T-helper 2 cell treated with Interferon-gamma antibody and Interleukin-4, amounts not matched to agents 5 μg/mL and 100 μg/mL, for 36 hours (primary cell): ENCODE measurements around the gene DCLK3.

Experiments used
- DNase-seq: peaks from one replicate; pipeline ENCODE4 v3.0.0; 2021; ENCODE audit warnings: low spot score
- H3K27ac Mint-ChIP-seq: one replicate; pipeline ENCODE4 v1.8.0; 2021; ENCODE audit warnings: mild to moderate bottlenecking, mixed read lengths
- H3K27me3 Mint-ChIP-seq: one replicate; pipeline ENCODE4 v1.8.0; 2021; ENCODE audit warnings: low read depth, mixed read lengths
- H3K36me3 Mint-ChIP-seq: one replicate; pipeline ENCODE4 v1.8.0; 2021; ENCODE audit warnings: low read depth, mixed read lengths
- H3K4me1 Mint-ChIP-seq: one replicate; pipeline ENCODE4 v1.8.0; 2021; ENCODE audit warnings: low read depth, mixed read lengths
- H3K4me3 Mint-ChIP-seq: one replicate; pipeline ENCODE4 v1.8.0; 2022; ENCODE audit warnings: mild to moderate bottlenecking, moderate library complexity, mixed read lengths
- H3K9me3 Mint-ChIP-seq: one replicate; pipeline ENCODE4 v1.8.0; 2021; ENCODE audit warnings: mixed read lengths

The DCLK3 gene

DNA sequence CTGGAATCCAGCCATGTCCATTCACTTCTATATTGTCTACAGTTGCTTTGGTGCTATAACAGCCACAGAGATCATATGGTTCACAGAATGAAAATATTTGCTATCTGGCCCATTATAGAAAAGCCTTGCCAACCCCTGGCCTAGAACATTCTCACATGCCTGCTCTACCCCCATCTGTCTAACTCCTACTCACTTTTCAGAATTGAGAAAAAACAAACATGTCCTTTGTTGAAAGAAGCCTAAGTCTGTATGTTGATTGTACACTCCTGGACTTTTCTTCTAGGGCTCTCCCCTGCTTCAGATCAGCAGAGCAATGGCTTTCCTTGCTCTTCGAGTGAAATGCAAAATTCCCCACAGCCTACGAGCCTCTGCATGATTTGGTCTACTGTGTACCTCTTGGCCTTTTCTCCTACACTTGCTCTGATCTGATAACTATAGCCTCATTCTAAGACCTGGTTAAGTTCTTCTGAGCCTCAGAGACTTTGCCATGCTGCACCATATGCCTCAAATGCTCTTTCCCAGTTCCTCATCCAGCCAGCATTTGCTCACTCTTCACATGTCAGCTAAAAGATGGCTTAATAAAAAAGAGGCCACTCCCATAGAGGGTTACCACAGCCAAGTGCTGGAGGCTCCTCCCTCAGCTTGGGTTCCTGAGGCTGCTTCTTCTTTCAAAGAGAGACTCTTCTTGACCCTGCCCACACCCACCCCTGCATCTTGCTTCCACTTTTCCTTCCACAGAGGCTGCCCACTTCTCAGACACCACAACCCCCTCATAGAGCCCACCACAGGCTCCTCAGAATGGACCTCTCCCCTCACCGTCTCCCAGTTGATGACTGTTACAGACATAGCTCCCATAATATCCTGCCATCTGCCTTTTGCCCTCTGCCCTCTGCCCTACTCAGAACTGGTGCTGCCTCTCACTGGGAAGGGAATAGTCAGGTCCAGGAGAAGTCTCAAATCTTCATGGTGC is 22.9 kb upstream of the DCLK3 start:
- peaks cover 25% of the 10 kb centered on the region for H3K27me3 Mint-ChIP-seq
- H3K27ac Mint-ChIP-seq = no peak overlapping the region
- no peaks in the 10 kb centered on the region for H3K36me3 Mint-ChIP-seq
- no peak for DNase-seq
- H3K4me3 Mint-ChIP-seq = no peak overlapping the region
- no peaks in the 10 kb centered on the region for H3K9me3 Mint-ChIP-seq
- H3K4me1 Mint-ChIP-seq = no peaks in the 10 kb centered on the region

DNA sequence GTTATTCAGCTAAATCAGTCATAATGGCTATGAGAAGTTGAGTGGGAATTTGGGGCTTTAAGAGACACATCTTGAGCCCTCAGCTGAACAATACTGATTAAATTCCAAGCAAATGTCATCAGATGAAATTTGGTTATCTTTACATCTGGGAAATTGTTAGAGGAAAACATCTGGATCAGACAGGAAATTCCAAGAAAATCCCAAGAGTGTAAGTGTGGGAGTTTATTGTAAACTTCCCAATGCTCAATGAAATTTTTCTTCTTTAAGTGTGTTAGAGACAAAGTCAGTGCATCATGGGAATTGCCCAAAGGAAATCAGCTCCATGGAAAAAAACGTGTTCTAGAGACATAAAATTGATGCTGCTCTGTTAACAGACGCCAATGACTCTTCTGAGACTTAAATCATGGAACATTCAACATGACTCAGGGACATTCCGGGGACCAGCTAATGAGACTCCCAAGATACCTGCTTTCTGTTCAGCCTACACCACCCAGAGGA is 19.8 kb upstream of the DCLK3 start:
- no peaks in the 10 kb centered on the region for H3K36me3 Mint-ChIP-seq
- H3K27me3 Mint-ChIP-seq = peaks cover 22% of the 10 kb centered on the region
- no peak for DNase-seq
- no peak overlapping the region for H3K27ac Mint-ChIP-seq
- H3K4me3 Mint-ChIP-seq = no peak overlapping the region
- no peaks in the 10 kb centered on the region for H3K4me1 Mint-ChIP-seq
- no peaks in the 10 kb centered on the region for H3K9me3 Mint-ChIP-seq

DNA sequence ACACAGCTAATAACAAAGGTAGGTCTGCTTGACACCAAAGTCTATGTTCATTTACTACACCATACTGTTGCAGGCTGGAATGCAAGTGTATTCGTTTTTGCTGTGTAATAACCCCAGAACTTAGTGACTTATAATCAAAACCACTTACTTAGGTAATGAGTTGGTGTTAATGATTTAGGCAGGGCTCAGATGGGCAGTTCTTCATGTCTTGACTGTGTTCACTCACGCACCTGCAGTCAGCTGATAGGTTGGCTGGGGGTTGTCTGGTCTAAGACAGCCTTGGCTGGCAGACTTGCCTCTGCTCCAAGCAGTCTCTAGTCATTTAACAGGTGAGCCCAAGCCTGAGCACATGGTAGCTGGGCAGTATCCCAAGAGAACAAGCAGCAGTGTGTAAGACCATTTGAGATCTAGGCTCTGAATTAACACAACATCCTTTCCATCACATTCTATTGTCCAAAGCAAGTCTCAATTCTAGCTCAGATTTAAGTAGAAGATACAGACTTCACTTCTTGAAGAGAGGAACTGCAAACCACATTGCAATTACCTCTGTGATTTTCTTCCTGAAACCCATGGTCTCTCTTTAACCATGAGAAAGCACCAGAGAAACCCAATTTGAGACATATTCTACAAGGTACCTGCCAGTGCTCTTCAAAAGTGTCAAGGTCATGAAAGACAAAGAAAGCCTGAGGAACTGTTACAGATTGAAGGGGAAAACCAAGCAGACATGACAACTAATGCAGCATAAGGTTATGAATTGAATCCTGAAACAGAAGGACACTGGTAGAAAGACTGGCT is 13.3 kb upstream of the DCLK3 start:
- Mint-ChIP-seq H3K36me3 (no peaks in the 10 kb centered on the region), H3K4me1 (no peaks in the 10 kb centered on the region), H3K27me3 (peaks cover 35% of the 10 kb centered on the region), H3K4me3 (no peak overlapping the region), H3K27ac (no peak overlapping the region), H3K9me3 (no peaks in the 10 kb centered on the region)
- DNase-seq = no peak

DNA sequence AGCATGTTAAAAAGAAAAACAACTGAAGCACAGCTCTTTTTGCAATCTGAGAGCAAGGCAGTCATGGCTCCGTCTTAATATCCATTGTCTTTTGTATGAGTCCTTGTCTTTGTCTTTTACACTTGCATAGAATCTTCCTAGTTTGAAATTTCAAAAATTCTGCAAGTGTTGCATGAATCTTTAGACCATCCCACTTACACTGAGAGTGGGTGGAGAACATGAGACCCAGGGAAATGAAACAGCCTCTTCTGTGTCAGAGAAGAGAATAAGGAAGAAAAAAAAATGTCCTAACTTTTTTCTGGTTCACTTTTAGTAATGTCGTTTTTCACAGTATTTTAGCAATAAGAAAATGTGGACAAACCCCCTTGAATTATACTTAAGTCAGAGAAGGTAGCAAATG is 12.1 kb upstream of the DCLK3 start:
- no peak for DNase-seq
- Mint-ChIP-seq H3K36me3 (no peaks in the 10 kb centered on the region), H3K4me1 (peaks cover 1% of the 10 kb centered on the region), H3K9me3 (no peaks in the 10 kb centered on the region), H3K4me3 (no peak overlapping the region), H3K27ac (no peak overlapping the region), H3K27me3 (peaks cover 31% of the 10 kb centered on the region)

DNA sequence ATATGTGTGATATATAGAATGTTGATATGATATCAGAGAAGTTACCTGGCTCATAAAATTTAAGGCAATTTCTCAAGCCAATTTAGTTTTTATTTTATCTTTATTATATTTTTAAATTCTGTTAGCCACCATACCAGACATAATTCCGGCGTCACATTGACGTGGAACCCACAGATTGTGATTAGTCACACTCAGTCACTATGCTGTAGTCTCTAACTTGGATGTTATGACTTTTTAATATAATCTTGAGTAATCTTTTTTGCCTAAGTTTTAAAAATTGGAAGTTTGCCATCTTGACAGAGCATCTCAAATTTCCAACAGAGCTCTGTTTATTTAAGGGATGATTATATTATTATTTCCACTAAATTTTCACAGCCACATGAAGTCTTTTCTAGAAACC is 9.7 kb upstream of the DCLK3 start:
- no peak for DNase-seq
- H3K36me3 Mint-ChIP-seq = no peaks in the 10 kb centered on the region
- H3K4me3 Mint-ChIP-seq = no peak overlapping the region
- peaks cover 1% of the 10 kb centered on the region for H3K4me1 Mint-ChIP-seq
- H3K27me3 Mint-ChIP-seq = peaks cover 39% of the 10 kb centered on the region
- H3K9me3 Mint-ChIP-seq = no peaks in the 10 kb centered on the region
- no peak overlapping the region for H3K27ac Mint-ChIP-seq

DNA sequence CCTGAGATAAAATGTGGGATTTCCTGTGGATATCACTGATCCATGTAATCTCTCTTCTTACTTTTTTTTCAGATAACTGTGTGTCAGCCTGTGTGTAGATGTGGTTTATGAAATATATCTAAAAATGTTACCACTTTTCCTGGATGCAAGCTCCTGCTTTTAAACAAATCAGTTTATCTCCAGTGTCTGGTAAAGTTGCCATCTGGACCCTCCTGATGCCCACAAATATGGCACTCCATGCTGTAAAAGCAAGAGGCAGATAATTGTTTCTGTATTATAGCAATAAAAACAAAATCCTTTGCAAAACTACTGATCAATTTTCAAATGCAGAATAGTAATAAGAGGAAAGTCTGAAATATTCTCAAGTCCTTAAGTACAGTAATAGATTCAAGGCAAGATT is 7.6 kb upstream of the DCLK3 start:
- H3K27me3 Mint-ChIP-seq = peaks cover 45% of the 10 kb centered on the region
- no peaks in the 10 kb centered on the region for H3K9me3 Mint-ChIP-seq
- H3K4me1 Mint-ChIP-seq = peaks cover 1% of the 10 kb centered on the region
- DNase-seq = no peak
- no peak overlapping the region for H3K4me3 Mint-ChIP-seq
- no peak overlapping the region for H3K27ac Mint-ChIP-seq
- no peaks in the 10 kb centered on the region for H3K36me3 Mint-ChIP-seq

DNA sequence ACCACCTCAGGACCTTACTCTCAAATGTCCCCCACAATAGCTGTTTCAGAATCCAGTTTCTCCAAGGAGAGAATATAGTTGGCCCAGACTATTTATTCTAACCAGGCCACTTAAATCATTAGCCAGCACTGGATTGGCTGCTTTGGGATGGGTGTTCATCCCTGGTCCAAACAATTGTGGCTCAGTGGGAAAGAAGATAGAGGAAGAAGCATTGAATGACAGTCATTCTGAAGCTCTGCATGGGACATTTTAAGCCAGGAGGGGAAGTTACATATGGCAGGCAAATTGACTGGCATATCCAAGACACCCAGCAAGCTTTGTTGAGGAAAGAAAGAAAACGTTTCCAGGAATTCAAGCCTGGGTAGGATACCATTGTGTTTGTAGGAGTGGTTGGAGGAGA is 5.6 kb upstream of the DCLK3 start:
- Mint-ChIP-seq H3K9me3 (no peaks in the 10 kb centered on the region), H3K27me3 (peaks cover 46% of the 10 kb centered on the region)

DNA sequence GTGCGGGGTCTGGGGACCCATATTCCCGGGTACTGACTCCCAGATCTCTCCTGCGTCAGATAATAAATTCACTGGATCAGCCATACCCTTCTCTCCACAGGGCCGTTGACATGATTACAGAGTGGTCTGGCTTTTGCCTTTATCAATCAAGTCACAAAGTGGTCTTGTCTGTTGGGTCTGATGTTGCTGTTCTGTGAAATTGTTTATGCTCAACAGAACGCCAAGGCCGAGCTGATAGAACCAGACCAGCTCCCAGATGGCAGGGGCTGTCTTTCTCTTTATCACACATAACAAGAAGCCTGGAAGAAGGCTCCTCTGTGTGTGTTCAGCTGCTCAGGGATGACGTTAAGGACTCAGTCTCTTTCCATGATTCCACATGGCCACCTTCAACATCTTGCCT is 751 bp upstream of the DCLK3 start:
- no peak overlapping the region for H3K27ac Mint-ChIP-seq
- no peak overlapping the region for H3K4me3 Mint-ChIP-seq
- H3K36me3 Mint-ChIP-seq = no peaks in the 10 kb centered on the region
- H3K9me3 Mint-ChIP-seq = no peaks in the 10 kb centered on the region
- no peak for DNase-seq
- peaks cover 70% of the 10 kb centered on the region for H3K27me3 Mint-ChIP-seq
- H3K4me1 Mint-ChIP-seq = peaks cover 2% of the 10 kb centered on the region

More for the DNA sequence above, 5.6 kb upstream of the DCLK3 start:
- Mint-ChIP-seq H3K36me3 (no peaks in the 10 kb centered on the region), H3K4me1 (peaks cover 1% of the 10 kb centered on the region), H3K27ac (no peak overlapping the region), H3K4me3 (no peak overlapping the region)
- no peak for DNase-seq

DNA sequence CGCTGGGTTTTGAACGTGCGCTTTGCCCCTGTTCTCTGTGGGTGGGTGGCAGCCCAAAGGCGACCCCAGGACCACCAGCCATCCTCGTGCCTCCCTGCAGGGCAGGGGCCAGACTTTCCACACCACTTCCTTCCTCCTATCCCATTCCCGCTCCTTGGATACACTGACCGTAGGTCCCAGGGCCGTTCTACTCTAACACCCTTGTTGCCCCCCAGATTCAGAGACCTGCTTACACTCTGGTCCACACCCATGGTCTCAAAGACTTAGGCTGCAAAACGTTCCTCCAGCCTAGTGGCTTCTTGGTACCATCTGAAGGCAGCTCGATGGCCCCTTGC is 318 bp upstream of the DCLK3 start:
- Mint-ChIP-seq H3K27me3 (peaks cover 70% of the 10 kb centered on the region), H3K4me3 (peak overlapping the region; percentile 57), H3K9me3 (no peaks in the 10 kb centered on the region), H3K4me1 (peaks cover 2% of the 10 kb centered on the region), H3K36me3 (no peaks in the 10 kb centered on the region), H3K27ac (no peak overlapping the region)
- no peak for DNase-seq

DNA sequence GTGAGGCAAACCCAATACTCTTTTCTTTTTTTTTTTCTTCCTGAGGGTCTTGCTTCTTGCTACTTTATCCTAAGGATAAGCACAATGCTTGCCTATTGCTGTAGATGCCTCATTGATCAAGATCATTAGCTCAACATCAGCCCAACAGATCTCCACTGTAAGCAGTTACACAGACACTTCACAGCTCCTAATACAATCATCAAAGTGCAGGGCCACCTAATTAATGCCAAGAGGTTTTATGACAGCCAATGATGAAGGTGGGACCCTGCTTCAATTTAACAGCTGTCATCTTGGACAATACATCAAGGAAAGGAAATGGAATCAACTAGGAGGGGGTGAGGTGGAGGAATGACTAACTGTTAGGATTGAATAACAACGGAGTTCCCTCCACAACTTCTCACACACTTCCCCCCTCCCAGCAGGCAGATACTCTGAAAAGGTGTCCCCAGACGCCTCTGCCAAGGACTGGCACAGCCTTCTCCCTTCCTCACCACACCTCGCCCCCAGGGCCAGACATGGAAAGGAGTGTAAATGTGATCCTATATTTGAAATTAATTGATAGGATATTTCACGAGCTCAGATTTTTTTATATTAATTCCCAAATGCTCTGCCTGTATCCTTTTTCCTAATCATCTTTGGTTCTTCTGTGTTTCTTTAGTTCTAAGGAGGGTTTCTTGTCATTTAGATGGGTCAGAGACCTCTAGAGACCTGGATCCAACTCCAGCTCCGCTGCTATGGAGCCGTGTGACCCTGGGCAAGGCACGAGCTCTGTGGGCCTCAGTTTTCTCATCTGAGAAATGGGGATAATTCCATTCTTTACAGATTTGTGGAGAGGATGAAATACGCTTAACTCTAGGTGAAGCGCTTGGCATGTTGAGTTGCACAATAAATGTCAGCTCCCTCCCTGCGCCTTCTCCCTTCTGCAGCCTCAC is 1.2 kb downstream of the DCLK3 start:
- peaks cover 2% of the 10 kb centered on the region for H3K4me1 Mint-ChIP-seq
- no peak overlapping the region for H3K27ac Mint-ChIP-seq
- no peaks in the 10 kb centered on the region for H3K9me3 Mint-ChIP-seq
- H3K27me3 Mint-ChIP-seq = peaks cover 66% of the 10 kb centered on the region
- DNase-seq = no peak
- H3K36me3 Mint-ChIP-seq = no peaks in the 10 kb centered on the region
- H3K4me3 Mint-ChIP-seq = no peak overlapping the region

DNA sequence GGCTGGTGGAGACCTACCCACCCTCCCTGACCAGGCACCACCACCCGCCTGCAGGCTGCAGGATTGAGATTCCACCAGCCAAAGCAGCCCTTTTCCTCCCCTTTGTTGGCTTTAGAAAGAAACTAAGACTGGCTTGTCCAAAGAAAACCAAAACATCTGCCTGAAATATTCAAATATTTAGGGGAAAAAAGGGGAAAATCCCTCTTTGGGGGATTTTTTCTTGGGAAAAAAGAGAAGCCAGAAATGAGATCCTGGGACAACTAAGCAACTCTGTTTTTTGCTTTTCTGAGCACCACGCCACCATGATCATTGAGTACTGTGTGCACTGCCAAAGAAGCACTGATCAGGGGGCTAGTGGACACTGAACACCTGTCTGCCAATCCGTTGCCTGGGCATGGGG is 2.6 kb downstream of the DCLK3 start:
- no peak overlapping the region for H3K27ac Mint-ChIP-seq
- H3K4me3 Mint-ChIP-seq = no peak overlapping the region
- no peaks in the 10 kb centered on the region for H3K9me3 Mint-ChIP-seq
- H3K36me3 Mint-ChIP-seq = no peaks in the 10 kb centered on the region
- H3K4me1 Mint-ChIP-seq = peaks cover 2% of the 10 kb centered on the region
- no peak for DNase-seq
- H3K27me3 Mint-ChIP-seq = peaks cover 57% of the 10 kb centered on the region

DNA sequence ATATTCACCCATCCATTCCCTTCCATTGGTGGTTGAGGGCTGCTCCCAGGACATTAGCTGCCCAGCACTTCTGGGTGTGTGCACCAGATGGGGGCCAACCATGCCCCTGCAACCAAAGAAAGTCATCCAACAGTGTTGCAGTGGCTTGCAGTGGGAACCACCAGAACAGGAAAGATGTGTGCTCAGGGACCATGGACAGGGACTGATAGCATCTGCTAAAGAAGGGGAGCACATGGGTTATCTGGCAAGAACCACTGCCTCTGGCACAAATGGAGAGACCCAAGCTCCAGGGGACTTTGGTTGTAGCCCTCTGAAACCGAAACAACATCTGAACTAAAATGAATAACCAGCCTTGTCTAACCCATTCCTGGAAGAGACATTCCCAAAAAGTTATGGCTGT is 8.1 kb downstream of the DCLK3 start:
- Mint-ChIP-seq H3K36me3 (no peaks in the 10 kb centered on the region), H3K4me1 (no peaks in the 10 kb centered on the region), H3K4me3 (no peak overlapping the region), H3K27me3 (peaks cover 25% of the 10 kb centered on the region), H3K27ac (no peak overlapping the region), H3K9me3 (no peaks in the 10 kb centered on the region)
- DNase-seq = no peak

DNA sequence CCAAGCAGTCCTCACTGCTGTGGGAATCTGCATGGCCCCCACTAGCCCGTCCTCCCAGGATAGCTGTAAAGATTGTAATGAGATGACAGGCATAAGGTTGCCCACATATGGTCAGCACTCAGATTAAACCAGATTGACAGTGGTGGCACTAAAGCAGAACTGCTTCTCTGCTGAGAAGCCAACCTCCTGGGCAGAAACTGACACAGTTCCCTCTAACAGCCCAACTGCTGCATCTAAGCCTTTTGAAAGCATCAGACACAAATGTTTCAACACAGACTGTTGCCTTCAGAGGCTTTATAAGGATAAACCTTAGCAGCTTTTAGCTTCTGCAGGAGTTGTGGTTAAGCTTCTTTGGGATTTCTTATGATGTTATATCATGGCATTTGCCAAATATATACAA is 13.0 kb downstream of the DCLK3 start:
- no peaks in the 10 kb centered on the region for H3K4me1 Mint-ChIP-seq
- H3K4me3 Mint-ChIP-seq = no peak overlapping the region
- no peak overlapping the region for H3K27ac Mint-ChIP-seq
- no peak for DNase-seq
- H3K36me3 Mint-ChIP-seq = no peaks in the 10 kb centered on the region
- H3K9me3 Mint-ChIP-seq = no peaks in the 10 kb centered on the region
- H3K27me3 Mint-ChIP-seq = peaks cover 19% of the 10 kb centered on the region
